PC-3 (cell line): ENCODE results near the gene EHHADH.

Experiments
- EZH2 ChIP-seq: fragments of 300-600 bp; sonication (generic); IDR thresholded peaks from one replicate; pipeline ENCODE4 v1.6.1; 2017; ENCODE audit warnings: antibody characterized with exemption, mild to moderate bottlenecking, low read length; ENCODE audit not compliant: unreplicated experiment
- TF ChIP-seq, protein P1 (sequence below): fragments of 300-600 bp; sonication (generic); conservative IDR thresholded peaks from 2 replicates; pipeline ENCODE4 v1.5.1; 2017; ENCODE audit warnings: antibody characterized with exemption, low read depth, mild to moderate bottlenecking, low read length

DNA sequence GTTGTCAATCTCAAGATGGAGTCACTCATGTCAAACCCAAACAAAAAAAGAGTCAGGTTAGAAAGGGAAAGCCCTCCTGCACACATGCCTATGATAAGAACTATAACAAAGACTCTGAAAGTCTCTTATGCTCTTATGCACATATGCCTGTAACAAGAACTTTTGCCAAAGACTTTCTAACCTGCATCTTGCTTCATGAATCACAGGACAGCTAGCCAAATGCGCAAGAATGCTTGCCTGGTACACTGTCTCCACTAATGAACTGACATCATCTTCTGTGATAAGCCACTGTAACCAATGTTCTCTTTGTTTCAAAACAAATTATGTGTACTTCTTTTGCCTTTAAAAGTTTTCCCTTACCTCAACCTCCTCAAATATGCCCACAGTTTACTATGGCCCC lies 18.2 kb upstream of the EHHADH start:
- TF ChIP-seq, protein P1, sequence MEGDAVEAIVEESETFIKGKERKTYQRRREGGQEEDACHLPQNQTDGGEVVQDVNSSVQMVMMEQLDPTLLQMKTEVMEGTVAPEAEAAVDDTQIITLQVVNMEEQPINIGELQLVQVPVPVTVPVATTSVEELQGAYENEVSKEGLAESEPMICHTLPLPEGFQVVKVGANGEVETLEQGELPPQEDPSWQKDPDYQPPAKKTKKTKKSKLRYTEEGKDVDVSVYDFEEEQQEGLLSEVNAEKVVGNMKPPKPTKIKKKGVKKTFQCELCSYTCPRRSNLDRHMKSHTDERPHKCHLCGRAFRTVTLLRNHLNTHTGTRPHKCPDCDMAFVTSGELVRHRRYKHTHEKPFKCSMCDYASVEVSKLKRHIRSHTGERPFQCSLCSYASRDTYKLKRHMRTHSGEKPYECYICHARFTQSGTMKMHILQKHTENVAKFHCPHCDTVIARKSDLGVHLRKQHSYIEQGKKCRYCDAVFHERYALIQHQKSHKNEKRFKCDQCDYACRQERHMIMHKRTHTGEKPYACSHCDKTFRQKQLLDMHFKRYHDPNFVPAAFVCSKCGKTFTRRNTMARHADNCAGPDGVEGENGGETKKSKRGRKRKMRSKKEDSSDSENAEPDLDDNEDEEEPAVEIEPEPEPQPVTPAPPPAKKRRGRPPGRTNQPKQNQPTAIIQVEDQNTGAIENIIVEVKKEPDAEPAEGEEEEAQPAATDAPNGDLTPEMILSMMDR, result no peak
- TF ChIP-seq EZH2, result no peak
